ENCODE results near the gene F2.

GRCh38 chr11:46678741-46679130 lies 40.3 kb upstream of the F2 start:
- TF ChIP-seq POLR2A (IDR thresholded peaks at IDR 0.05): no peak
- TF ChIP-seq CTCF (IDR thresholded peaks at IDR 0.05): no peak
- TF ChIP-seq EP300 (IDR thresholded peaks at IDR 0.05): no peak
